ENCODE measurements around the gene RNASE9. TPM values are rescaled to one million over a fixed set of nuclear protein-coding genes. Genes with fewer than 3 reads are reported as not detected.

RNASE9 gene
- total and polyA plus RNA-seq, 4 donors: not detected

- no peak overlapping the region for H3K27ac ChIP-seq (ENCODE audit: low read depth in 1 of 2, low read length in 2 of 2)
- no peak overlapping the region for H3K9ac ChIP-seq (ENCODE audit: low read depth in 1 of 2, low read length in 2 of 2)
- no peak overlapping the region for H3K4me3 ChIP-seq (ENCODE audit: low read depth in 1 of 3, low read length in 3 of 3)
- no peaks in the 10 kb centered on the region for H3K27me3 ChIP-seq (ENCODE audit: control insufficient read depth in 4 of 4, insufficient read depth in 4 of 4, low read length in 3 of 4)
- no peaks in the 10 kb centered on the region for H3K4me1 ChIP-seq (ENCODE audit: control insufficient read depth in 4 of 4, insufficient read depth in 4 of 4, low read length in 3 of 4)
- no peak for DNase-seq (ENCODE audit: low spot score)
- no peak for TF ChIP-seq CTCF (IDR thresholded peaks at IDR 0.05; ENCODE audit: low read depth, low read length, missing input control)
- no peak for TF ChIP-seq FOXA2 (IDR thresholded peaks at IDR 0.05)
- no peak for TF ChIP-seq EGR1 (IDR thresholded peaks at IDR 0.05; ENCODE audit: low read depth in 2 of 2)
- TF ChIP-seq NR2F2 (IDR thresholded peaks at IDR 0.05): no peak
- no peak for TF ChIP-seq ZBTB33 (IDR thresholded peaks at IDR 0.05)
- no peak for TF ChIP-seq HNF4A (conservative IDR thresholded peaks at IDR 0.05)
- TF ChIP-seq FOXA1 (IDR thresholded peaks at IDR 0.05): no peak
- no peak for TF ChIP-seq GABPA (IDR thresholded peaks at IDR 0.05 in 1 of 2, conservative IDR thresholded peaks at IDR 0.05 in 1 of 2)
- TF ChIP-seq MAX (IDR thresholded peaks at IDR 0.05): no peak
- TF ChIP-seq SP1 (IDR thresholded peaks at IDR 0.05): no peak
- TF ChIP-seq RAD21 (IDR thresholded peaks at IDR 0.05): no peak
- no peak for TF ChIP-seq HNF4G (IDR thresholded peaks at IDR 0.05)
- TF ChIP-seq JUND (IDR thresholded peaks at IDR 0.05): no peak
- no peak for TF ChIP-seq RXRA (IDR thresholded peaks at IDR 0.05)
- no peak for TF ChIP-seq REST (IDR thresholded peaks at IDR 0.05)
- no peak for TF ChIP-seq ATF3 (IDR thresholded peaks at IDR 0.05)
- TF ChIP-seq YY1 (IDR thresholded peaks at IDR 0.05): no peak
- no peak for TF ChIP-seq TAF1 (conservative IDR thresholded peaks at IDR 0.05)
- 74% methylated on average over 11 of the region's 11 CpGs for WGBS
- no peaks in the 10 kb centered on the region for H3K36me3 ChIP-seq (ENCODE audit: control insufficient read depth in 4 of 4, insufficient read depth in 3 of 4, low read depth in 1 of 4, low read length in 3 of 4)
- H3K9me3 ChIP-seq (ENCODE audit: control insufficient read depth in 4 of 4, low read length in 3 of 4): no peaks in the 10 kb centered on the region
These were observed 4.2 kb downstream of the RNASE9 start for GRCh38 chr14:20556500-20557211.
